ENCODE results near the gene TEDC1. TPM values are rescaled to one million over a fixed set of nuclear protein-coding genes. Genes with fewer than 3 reads are reported as not detected.
"Not testable (repeated sequence)": the region's sequence is repeated elsewhere in the genome, so short reads cannot be mapped to it uniquely, and the experiment has no call there.

TEDC1 gene
- total RNA-seq, 4 donors from 2014 or later = 0.97 to 4.2 (median 2.2) TPM

DNA sequence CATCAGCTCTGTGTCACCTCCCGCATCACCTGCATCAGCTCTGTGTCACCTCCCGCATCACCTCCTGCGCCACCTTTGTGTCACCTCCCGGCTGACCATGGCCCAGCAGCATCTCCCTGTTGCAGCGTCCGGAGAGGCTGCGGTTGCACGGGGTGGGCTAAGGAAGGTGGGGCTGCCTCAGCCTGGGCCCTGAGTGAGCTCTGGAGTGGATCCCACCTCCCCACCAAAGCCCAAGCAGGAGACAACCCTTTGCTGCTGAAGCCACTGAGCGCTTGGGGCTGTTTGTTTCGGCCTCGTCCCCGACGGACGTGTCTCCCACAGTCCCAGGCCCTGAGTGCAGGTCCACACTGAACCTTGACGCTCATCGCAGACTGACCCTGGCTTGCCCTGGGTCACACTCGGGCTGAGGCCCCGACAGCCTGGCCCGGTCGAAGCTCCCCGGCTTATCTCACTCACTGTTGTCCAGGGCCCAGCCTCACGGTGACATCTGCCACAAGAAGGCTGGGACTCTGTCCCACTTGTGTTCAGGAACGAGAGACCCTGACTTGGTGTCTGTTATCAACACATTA, 47.5 kb downstream of the TEDC1 start:
- H3K4me3 ChIP-seq = no peak overlapping the region
- no peaks in the 10 kb centered on the region for H3K9me3 ChIP-seq
- TF ChIP-seq, protein P1, sequence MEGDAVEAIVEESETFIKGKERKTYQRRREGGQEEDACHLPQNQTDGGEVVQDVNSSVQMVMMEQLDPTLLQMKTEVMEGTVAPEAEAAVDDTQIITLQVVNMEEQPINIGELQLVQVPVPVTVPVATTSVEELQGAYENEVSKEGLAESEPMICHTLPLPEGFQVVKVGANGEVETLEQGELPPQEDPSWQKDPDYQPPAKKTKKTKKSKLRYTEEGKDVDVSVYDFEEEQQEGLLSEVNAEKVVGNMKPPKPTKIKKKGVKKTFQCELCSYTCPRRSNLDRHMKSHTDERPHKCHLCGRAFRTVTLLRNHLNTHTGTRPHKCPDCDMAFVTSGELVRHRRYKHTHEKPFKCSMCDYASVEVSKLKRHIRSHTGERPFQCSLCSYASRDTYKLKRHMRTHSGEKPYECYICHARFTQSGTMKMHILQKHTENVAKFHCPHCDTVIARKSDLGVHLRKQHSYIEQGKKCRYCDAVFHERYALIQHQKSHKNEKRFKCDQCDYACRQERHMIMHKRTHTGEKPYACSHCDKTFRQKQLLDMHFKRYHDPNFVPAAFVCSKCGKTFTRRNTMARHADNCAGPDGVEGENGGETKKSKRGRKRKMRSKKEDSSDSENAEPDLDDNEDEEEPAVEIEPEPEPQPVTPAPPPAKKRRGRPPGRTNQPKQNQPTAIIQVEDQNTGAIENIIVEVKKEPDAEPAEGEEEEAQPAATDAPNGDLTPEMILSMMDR (IDR thresholded peaks at IDR 0.05 in 4 of 5, conservative IDR thresholded peaks at IDR 0.05 in 1 of 5) = no peak
- no peak for TF ChIP-seq POLR2A (IDR thresholded peaks at IDR 0.05)
- H3K36me3 ChIP-seq = no peaks in the 10 kb centered on the region
- ATAC-seq (no peak), DNase-seq (no peak)
- intact Hi-C loops (cut with DNase I; ENCODE audit: low total_unique reads) (no loop called here), in situ Hi-C loops (cut with MboI; ENCODE audit: low sequenced_read_pairs in 4 of 4) (no loop called here)
- H3K27ac ChIP-seq = no peak overlapping the region
- peaks cover 13 to 28% (median 17%) of the 10 kb centered on the region in 3 donors for H3K27me3 ChIP-seq
- H3K4me1 ChIP-seq = no peaks in the 10 kb centered on the region

DNA sequence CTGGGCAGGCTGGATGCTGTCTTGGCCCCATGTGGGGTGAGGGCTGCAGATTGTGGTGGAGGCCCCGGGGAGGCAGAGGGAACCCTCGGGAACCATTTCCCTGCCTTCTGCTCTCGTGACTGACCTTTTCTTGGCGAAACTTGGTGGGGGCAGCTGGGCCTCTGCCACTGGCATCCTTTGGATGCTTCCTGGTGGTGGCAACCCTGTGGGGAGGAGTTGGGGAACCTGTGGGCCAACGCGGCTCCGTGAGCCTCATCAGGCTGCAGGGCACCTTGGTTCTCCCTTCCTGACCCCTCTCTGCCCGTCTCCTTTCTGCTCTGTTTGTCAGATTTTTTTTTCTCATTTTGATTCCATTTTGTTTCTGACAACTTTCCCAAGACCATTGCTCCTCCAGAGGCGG, 49.8 kb downstream of the TEDC1 start:
- intact Hi-C loops (cut with DNase I; ENCODE audit: low total_unique reads) = no loop called here
- peaks cover 13 to 25% (median 17%) of the 10 kb centered on the region in 3 donors for H3K27me3 ChIP-seq
- DNase-seq (no peak), ATAC-seq (no peak)
- in situ Hi-C loops (cut with MboI; ENCODE audit: low sequenced_read_pairs in 4 of 4) = no loop called here
- no peaks in the 10 kb centered on the region for H3K36me3 ChIP-seq
- no peaks in the 10 kb centered on the region for H3K9me3 ChIP-seq
- no peak overlapping the region for H3K4me3 ChIP-seq
- H3K27ac ChIP-seq = no peak overlapping the region
- no peak for TF ChIP-seq POLR2A (IDR thresholded peaks at IDR 0.05)
- TF ChIP-seq, protein P1 (IDR thresholded peaks at IDR 0.05 in 4 of 5, conservative IDR thresholded peaks at IDR 0.05 in 1 of 5) = no peak
- no peaks in the 10 kb centered on the region for H3K4me1 ChIP-seq

DNA sequence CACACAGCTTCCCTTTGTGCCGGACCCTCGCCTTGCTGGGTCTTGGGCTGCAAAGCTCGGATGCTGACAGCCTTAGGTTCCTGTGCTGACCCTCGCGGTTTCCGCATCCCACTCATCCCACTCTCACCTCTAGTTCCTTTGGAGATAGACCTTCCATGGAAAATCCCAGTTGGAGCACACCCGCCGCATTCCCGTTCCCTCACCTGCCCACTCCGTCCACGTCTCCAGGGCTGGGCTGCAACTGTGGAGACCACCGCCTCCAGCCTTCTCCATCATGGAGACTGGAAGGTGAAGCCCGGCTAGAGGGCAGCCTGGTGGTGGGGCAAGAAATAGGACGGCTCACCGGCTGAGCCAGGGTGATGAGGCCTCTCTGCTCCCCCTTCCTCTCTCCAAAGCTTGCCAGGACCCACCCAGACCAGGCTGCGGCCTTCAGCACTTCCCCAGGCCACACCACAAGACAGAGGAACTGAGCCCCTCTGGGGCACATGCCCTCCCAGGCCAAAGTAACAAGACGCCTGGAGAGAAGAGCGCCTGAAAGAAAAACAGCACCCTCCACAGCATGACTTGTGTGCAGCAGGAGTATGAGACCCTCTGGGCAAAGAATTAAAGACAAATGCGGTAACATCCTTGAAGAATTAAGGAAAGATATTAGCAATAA, 50.3 kb downstream of the TEDC1 start:
- TF ChIP-seq, protein P1 (IDR thresholded peaks at IDR 0.05 in 4 of 5, conservative IDR thresholded peaks at IDR 0.05 in 1 of 5) = no peak
- TF ChIP-seq POLR2A (IDR thresholded peaks at IDR 0.05) = no peak
- Histone ChIP-seq H3K9me3 (no peaks in the 10 kb centered on the region), H3K36me3 (no peaks in the 10 kb centered on the region), H3K4me3 (no peak overlapping the region), H3K4me1 (no peaks in the 10 kb centered on the region), H3K27me3 (peaks cover 13 to 23% (median 14%) of the 10 kb centered on the region in 3 donors), H3K27ac (no peak overlapping the region)
- ATAC-seq = no peak
- no peak for DNase-seq
- in situ Hi-C loops (cut with MboI; ENCODE audit: low sequenced_read_pairs in 4 of 4) = no loop called here
- intact Hi-C loops (cut with DNase I; ENCODE audit: low total_unique reads) = no loop called here

DNA sequence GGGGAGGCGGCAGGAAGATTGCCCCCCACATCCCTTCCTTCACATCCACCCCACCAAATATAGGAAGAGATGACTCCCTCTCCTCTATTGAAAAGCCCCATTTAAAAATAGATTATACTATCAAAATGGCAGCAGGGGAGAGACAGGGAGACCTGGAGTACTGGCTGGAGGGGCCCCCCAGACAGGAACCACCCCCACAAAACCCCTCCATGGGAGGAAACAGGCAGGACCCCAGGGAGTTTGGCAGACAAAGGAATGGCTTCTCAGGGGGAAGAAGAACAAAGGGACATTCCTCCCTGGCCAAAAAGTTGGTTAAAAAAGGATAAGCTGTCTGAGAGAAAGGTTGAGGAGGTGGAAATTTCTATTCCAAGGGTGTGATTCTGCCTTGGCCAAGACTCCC, 54.6 kb downstream of the TEDC1 start:
- H3K27ac ChIP-seq; intact Hi-C loops (cut with DNase I; ENCODE audit: low total_unique reads); in situ Hi-C loops (cut with MboI; ENCODE audit: low sequenced_read_pairs in 4 of 4); H3K36me3 ChIP-seq; H3K4me1 ChIP-seq; ATAC-seq; H3K4me3 ChIP-seq; H3K9me3 ChIP-seq; H3K27me3 ChIP-seq; DNase-seq: not testable (repeated sequence)

DNA sequence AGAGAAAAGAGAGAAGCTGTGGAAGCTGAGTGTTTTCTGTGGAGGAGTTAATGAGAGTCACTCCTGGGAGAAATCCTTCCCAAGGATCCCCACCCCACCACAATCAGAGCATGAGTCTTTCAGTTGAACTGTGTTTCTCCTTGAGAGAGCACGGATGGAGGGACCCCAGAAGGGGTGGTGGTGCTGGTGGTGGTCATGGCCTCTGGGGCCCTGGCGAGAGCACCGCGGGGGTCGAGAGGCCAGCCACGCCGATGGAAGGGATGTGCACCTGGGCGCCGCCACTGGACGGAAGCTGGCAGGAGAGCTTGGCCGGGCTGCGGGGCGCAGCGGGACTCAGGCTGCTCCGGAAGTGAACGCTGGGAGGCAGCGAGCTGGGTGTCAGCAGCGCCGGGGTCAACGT, 55.4 kb downstream of the TEDC1 start:
- intact Hi-C loops (cut with DNase I; ENCODE audit: low total_unique reads) = not testable (repeated sequence)

DNA sequence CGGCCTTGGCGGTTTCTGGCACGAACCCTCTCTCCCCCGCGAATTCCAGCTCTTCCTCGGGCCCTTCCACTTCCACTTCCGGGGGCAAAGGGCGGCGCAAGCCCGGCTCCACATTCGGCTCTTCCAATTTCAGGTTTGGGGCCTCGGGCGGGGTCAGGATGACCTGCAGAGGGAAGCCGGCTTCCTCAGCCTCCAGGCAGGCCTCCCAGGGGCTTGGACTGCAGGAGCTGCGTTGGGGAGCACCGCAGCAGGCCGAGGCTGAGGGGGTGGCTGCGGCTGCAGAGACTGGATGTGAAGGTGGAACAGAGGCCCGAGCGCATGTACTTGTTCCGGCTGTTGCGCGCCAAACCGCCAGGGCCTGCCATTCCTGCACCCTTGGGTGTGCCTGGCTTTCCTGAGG, 56.0 kb downstream of the TEDC1 start:
- DNase-seq; H3K36me3 ChIP-seq; H3K27ac ChIP-seq; ATAC-seq; H3K27me3 ChIP-seq; intact Hi-C loops (cut with DNase I; ENCODE audit: low total_unique reads); H3K9me3 ChIP-seq; in situ Hi-C loops (cut with MboI; ENCODE audit: low sequenced_read_pairs in 4 of 4); H3K4me1 ChIP-seq; H3K4me3 ChIP-seq: not testable (repeated sequence)

More for the DNA sequence above, 55.4 kb downstream of the TEDC1 start:
- H3K4me3 ChIP-seq; in situ Hi-C loops (cut with MboI; ENCODE audit: low sequenced_read_pairs in 4 of 4); DNase-seq; H3K36me3 ChIP-seq; H3K9me3 ChIP-seq; H3K27ac ChIP-seq; H3K4me1 ChIP-seq; ATAC-seq; H3K27me3 ChIP-seq: not testable (repeated sequence)

All from gastrocnemius medialis (tissue), 4 donors.